ENCODE results near the gene MEGF10. TPM values are rescaled to one million over a fixed set of nuclear protein-coding genes. Genes with fewer than 3 reads are reported as not detected.

MEGF10 gene
- total and polyA plus RNA-seq, 2 donors: 0.43 to 8.7 TPM

DNA sequence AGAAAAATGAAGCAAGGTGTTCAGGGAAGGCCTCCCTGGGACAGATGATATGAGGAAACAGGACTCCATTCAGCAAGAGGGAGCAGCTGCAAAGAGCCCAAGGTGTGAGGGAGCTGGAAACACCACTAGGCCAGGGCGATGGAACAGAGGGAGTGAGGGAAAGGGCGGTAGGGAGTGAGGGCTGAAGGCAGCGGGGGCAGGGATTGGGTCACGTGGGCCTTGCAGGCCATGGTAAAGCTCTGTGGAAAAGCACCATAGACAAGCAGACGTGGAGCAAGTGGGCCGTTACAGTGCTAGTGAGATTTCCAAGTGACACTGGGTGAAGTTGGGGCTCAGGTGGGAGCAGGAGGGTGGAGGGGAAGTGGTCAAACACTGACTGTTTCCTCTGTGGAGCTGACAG lies 216.0 kb downstream of the MEGF10 start:
- Histone ChIP-seq H3K4me1 (ENCODE audit: insufficient read depth) (no peaks in the 10 kb centered on the region), H3K4me3 (ENCODE audit: low read depth, low read length) (no peak overlapping the region), H3K27ac (ENCODE audit: low read depth) (no peak overlapping the region), H3K36me3 (ENCODE audit: insufficient read depth) (no peaks in the 10 kb centered on the region)
- no peak for DNase-seq (ENCODE audit: extremely low spot score)
- 68% methylated on average over 6 of the region's 6 CpGs for WGBS

DNA sequence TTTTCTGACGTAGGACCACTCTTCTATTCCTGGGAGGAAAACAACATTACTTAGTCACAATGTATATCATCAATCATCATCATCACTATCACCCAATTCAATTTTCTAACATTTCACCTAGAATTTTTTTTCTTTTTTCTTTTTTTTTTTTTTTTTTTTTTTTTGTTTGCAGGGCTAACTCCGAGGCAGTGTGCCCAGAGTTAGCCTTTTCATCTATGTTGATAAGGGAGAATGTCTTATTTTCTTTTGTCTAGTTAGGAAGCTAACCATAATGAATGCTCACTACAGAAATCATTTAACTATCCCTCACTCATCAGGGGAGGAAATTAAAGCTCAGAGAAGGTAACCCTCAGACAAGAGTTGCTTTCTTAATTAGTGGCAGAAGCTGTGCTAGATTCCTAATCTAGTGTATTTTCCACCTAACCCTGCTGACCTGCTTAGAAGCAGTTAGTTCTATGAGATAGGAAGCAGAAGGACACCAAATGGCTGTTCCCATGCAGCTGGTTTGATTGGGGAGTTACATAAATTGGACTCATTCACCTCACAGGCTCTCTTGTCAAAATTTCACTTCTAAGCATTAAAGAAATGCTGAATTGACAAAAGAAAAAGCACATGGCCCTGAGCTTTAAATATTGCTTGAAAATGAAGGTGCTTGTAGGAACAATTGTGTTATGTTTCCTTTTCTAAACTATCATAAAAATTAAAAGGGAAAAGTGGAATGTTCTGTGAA lies 218.2 kb downstream of the MEGF10 start:
- no peak for DNase-seq (ENCODE audit: extremely low spot score)
- no peaks in the 10 kb centered on the region for H3K36me3 ChIP-seq (ENCODE audit: insufficient read depth)
- 72% methylated on average over 2 of the region's 2 CpGs for WGBS
- H3K27ac ChIP-seq (ENCODE audit: low read depth): no peak overlapping the region
- no peaks in the 10 kb centered on the region for H3K4me1 ChIP-seq (ENCODE audit: insufficient read depth)
- H3K4me3 ChIP-seq (ENCODE audit: low read depth, low read length): no peak overlapping the region

Small RNAs within 50 kb of the gene (small RNA-seq; reads per million reads assigned to genes)
- gene AC010424.1: not detected

Other genes with a start within 250 kb of the MEGF10 start
- gene C5orf63, start 217.3 kb upstream of the MEGF10 start, total RNA-seq: 6.4 TPM
- 1.2 TPM for gene C5orf63, start 217.3 kb upstream of the MEGF10 start, polyA plus RNA-seq
- gene PRRC1, start 226.8 kb downstream of the MEGF10 start, total RNA-seq: 108 TPM
- 20.8 TPM for gene PRRC1, start 226.8 kb downstream of the MEGF10 start, polyA plus RNA-seq